Osteocyte (in vitro differentiated cells): Measurements from ENCODE around the gene NR2F6. TPM values are rescaled to one million over a fixed set of nuclear protein-coding genes. Genes with fewer than 3 reads are reported as not detected.

Experiments used
- DNase-seq: peaks from one replicate; pipeline ENCODE4 v3.0.0; 2021; ENCODE audit warnings: mixed read lengths; ENCODE audit not compliant: unreplicated experiment; ENCODE audit errors: extremely low spot score
- H3K27ac Mint-ChIP-seq: one replicate; pipeline ENCODE4 v1.8.0; 2021; ENCODE audit warnings: mild to moderate bottlenecking, mixed read lengths; ENCODE audit not compliant: unreplicated experiment
- H3K27me3 Mint-ChIP-seq: one replicate; pipeline ENCODE4 v1.8.0; 2021; ENCODE audit warnings: mixed read lengths; ENCODE audit not compliant: unreplicated experiment
- H3K36me3 Mint-ChIP-seq: one replicate; pipeline ENCODE4 v1.8.0; 2021; ENCODE audit warnings: mixed read lengths; ENCODE audit not compliant: unreplicated experiment
- H3K4me1 Mint-ChIP-seq: one replicate; pipeline ENCODE4 v1.8.0; 2021; ENCODE audit warnings: mixed read lengths; ENCODE audit not compliant: unreplicated experiment
- H3K4me3 Mint-ChIP-seq: one replicate; pipeline ENCODE4 v1.8.0; 2021; ENCODE audit warnings: mild to moderate bottlenecking, moderate library complexity, mixed read lengths; ENCODE audit not compliant: unreplicated experiment
- H3K9me3 Mint-ChIP-seq: one replicate; pipeline ENCODE4 v1.8.0; 2021; ENCODE audit warnings: mixed read lengths; ENCODE audit not compliant: unreplicated experiment
- CTCF ChIP-seq: fragments of 200-600 bp; sonication (generic); IDR thresholded peaks from 2 replicates; pipeline ENCODE4 v1.5.0; 2021; ENCODE audit warnings: antibody characterized with exemption, mild to moderate bottlenecking, moderate library complexity
- total RNA-seq: library from RNA; stranded (reverse); gene quantifications from 2 replicates; pipeline ENCODE4 v1.2.1, GENCODE V29; 2021

The NR2F6 gene
- total RNA-seq, 1 donor from 2014 or later = 44.2 TPM

- H3K27me3 Mint-ChIP-seq = no peaks in the 10 kb centered on the region
- H3K27ac Mint-ChIP-seq = no peak overlapping the region
- no peaks in the 10 kb centered on the region for H3K4me1 Mint-ChIP-seq
- no peak for DNase-seq
- no peak overlapping the region for H3K4me3 Mint-ChIP-seq
- H3K9me3 Mint-ChIP-seq = no peaks in the 10 kb centered on the region
- no peak for TF ChIP-seq CTCF
- peaks cover 28% of the 10 kb centered on the region for H3K36me3 Mint-ChIP-seq
Observed at GRCh38 chr19:17183271-17183761, 62.4 kb downstream of the NR2F6 start.

Other genes with a start within 250 kb of the NR2F6 start
- gene CPAMD8, start 219.1 kb downstream of the NR2F6 start, total RNA-seq = 294 and 296 TPM in 2 replicates
- 9.2 and 11.6 TPM in 2 replicates for gene HAUS8, start 170.5 kb downstream of the NR2F6 start, total RNA-seq
- gene MYO9B, start 170.1 kb downstream of the NR2F6 start, total RNA-seq = 93.3 and 94.3 TPM in 2 replicates
- gene USE1, start 30.6 kb downstream of the NR2F6 start, total RNA-seq = 36.1 and 37.5 TPM in 2 replicates
- gene OCEL1, start 19.7 kb downstream of the NR2F6 start, total RNA-seq = 24.8 and 28.5 TPM in 2 replicates
- gene USHBP1, start 18.8 kb upstream of the NR2F6 start, total RNA-seq = not detected in 2 replicates
- 92.5 and 93.7 TPM in 2 replicates for gene BABAM1, start 21.5 kb upstream of the NR2F6 start, total RNA-seq
- gene ANKLE1, start 36.0 kb upstream of the NR2F6 start, total RNA-seq = 0.99 and 1.5 TPM in 2 replicates
- 5.0 and 6.1 TPM in 2 replicates for gene ABHD8, start 57.5 kb upstream of the NR2F6 start, total RNA-seq
- 66.9 and 78.8 TPM in 2 replicates for gene MRPL34, start 60.0 kb upstream of the NR2F6 start, total RNA-seq
- gene DDA1, start 63.6 kb upstream of the NR2F6 start, total RNA-seq = 46.3 and 50.0 TPM in 2 replicates
- 17.7 and 21.9 TPM in 2 replicates for gene ANO8, start 88.9 kb upstream of the NR2F6 start, total RNA-seq
- gene GTPBP3, start 91.6 kb upstream of the NR2F6 start, total RNA-seq = 27.2 and 28.9 TPM in 2 replicates
- 0.26 TPM in 1 of 2 replicates, not detected in the other for gene PLVAP, start 131.4 kb upstream of the NR2F6 start, total RNA-seq
- gene CCDC194, start 148.3 kb upstream of the NR2F6 start, total RNA-seq = not detected in 2 replicates
- 1.8 and 2.3 TPM in 2 replicates for gene BST2, start 159.7 kb upstream of the NR2F6 start, total RNA-seq
- gene MVB12A, start 174.1 kb upstream of the NR2F6 start, total RNA-seq = 59.2 and 63.2 TPM in 2 replicates
- 0.30 and 0.55 TPM in 2 replicates for gene TMEM221, start 202.7 kb upstream of the NR2F6 start, total RNA-seq
- not detected in 2 replicates for gene NXNL1, start 215.0 kb upstream of the NR2F6 start, total RNA-seq
- gene SLC27A1, start 224.6 kb upstream of the NR2F6 start, total RNA-seq = 12.5 and 14.8 TPM in 2 replicates